OCI-M2 (cell line): ENCODE measurements around the gene BSG.
"Not testable (repeated sequence)": the region's sequence is repeated elsewhere in the genome, so short reads cannot be mapped to it uniquely, and the experiment has no call there.

Source experiments
- DNase-seq: peaks from one replicate; lab custom pipeline; 2025; ENCODE audit not compliant: unreplicated experiment; lab: John Stamatoyannopoulos, UW

Gene BSG

GRCh38 chr19:617551-618246, 45.3 kb downstream of the BSG start:
- no peak for DNase-seq

DNA sequence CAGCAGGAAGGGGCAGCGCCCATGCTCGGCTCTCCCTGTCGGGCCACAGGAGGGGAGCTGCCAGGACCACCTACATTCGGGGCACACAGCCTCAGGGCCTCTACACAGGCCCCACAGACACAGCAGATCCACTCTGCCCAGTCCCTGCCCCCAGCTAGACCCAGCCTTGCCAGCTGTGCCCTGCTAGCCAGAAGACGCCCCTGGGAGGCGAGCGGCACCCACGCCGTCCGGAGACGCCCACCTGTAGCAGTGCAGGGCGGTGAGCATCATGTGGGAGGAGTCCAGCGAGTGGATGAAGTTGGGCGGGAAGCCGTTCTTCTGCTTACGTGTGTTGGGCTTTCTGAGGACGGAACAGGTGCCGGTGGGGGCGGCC, 45.8 kb downstream of the BSG start:
- no peak for DNase-seq

GRCh38 chr19:618674-619285, 46.4 kb downstream of the BSG start:
- DNase-seq, result no peak

DNA sequence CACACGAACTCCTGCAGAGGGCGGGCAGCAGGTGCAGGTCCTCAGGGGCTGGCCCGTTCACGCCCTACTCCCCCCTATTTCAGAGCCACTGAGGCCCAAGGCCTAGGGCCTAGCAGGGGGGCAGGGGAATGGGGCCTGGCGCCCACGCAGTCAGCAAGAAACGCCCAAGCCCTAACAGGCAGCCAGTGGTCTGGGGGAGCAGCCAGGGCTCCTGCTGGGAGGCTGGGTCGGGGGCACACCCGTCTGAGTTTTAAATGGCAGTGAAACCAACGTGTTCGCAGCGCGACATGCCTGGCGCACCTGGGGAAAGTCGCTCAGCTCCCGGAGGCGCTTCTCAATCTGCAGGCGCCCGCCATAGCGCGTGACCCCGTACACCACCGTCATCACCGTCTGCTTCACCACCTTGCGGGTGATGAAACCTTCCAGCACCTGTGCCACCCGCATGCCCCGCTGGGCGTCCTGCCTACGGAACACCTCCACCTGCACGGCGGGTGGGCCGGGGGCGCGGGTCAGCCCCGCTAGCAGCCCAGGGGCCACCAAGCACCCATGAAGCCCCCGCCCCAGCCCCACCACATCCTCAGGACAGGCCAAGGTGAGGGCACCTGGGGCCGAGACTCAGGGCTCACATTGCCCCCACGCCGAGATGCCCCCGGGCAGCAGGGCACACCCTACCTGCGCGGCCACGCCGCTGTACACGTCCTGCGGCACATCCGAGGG, 47.0 kb downstream of the BSG start:
- no peak for DNase-seq

DNA sequence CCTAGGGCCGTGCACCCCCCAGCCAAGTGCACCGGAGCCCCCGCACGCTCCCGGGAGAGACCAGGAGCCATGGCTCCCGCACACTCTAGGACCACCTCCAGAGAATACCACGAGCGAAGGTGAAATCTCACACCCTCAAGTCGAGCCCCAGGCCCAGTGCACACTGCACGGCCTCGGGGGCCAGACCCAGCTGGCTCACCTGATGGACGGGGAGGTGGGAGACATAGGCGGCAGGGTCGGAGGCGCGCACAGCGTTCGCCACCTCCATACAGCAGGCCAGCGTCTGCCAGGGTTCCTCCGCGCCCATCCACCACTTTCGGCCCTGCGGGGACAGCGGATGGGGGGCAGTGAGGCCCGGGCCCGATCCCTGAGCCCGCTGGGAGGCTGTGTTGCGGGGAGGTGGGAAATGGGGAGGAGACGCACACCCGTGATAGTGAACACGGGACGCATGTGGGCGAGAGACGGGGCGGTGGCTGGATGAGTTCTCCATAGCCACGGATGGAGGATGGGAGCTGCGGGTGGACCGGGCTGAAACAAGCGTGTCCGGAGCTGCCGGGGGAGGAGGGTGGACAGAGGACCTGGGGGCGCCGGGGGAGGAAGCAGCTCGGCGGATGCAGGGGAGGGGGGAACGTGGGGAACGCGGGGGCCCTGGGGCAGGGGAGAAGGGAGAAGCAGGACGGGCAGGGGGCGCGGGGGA, 47.9 kb downstream of the BSG start:
- DNase-seq, result no peak

GRCh38 chr19:621191-621590, 48.8 kb downstream of the BSG start:
- not testable (repeated sequence) for DNase-seq

DNA sequence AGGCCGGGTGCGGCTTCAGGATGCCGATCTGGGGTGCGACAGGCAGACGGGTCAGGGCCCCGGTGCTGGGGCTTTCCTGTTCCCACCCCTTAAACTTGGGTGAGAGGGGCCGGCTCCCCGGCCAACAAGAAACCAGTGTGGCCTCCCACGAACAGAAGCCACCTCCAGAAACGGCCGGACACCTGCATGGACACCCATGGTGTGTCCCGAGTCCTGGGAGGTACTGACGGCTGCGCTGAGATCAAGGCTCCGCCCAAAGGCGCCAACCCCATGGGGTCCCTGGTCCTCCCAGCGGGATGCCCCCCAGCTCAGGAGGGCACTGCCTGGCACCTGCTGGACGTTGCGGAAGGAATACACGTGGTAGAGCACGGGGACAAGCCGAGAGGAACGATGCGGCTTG, 49.4 kb downstream of the BSG start:
- DNase-seq, result no peak

DNA sequence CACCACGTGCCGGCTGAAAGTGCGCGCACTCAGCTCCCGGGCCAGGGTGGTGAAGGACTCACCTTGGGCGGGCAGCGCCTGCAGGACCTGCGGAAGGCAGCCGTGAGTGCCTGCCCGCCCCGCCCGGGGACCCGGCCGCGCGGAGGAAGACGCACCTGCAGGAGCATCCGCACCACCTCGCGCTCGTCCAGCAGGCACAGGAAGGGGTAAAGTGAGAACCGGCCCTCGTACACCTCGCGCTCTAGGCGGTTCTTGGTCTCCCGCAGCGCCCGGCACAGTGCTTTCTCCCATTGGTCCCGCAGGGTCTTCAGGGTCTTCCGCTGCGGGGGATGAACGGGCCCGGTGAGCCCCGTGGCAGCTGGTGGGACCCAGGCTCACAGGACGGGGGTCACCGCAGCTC, 50.3 kb downstream of the BSG start:
- DNase-seq, result no peak

GRCh38 chr19:623175-623916, 51.0 kb downstream of the BSG start:
- no peak for DNase-seq

DNA sequence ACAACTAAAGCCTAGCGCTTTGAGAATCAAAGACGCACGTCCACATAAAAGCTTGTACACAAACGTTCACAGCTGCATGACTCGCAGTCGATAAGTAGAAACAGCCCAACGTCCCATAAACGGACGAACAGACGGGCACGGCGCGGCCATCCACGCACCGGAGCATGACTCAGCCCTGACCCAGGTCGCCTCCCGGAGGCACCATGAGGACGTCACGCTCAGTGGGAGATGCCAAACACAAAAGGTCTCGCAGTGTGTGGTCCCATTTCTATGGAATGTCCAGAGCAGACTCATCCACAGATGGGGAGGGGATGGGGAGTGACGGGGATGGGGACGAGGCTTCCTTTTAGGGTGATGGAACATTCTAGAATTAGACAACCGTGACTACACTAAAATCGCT, 51.6 kb downstream of the BSG start:
- no peak for DNase-seq

DNA sequence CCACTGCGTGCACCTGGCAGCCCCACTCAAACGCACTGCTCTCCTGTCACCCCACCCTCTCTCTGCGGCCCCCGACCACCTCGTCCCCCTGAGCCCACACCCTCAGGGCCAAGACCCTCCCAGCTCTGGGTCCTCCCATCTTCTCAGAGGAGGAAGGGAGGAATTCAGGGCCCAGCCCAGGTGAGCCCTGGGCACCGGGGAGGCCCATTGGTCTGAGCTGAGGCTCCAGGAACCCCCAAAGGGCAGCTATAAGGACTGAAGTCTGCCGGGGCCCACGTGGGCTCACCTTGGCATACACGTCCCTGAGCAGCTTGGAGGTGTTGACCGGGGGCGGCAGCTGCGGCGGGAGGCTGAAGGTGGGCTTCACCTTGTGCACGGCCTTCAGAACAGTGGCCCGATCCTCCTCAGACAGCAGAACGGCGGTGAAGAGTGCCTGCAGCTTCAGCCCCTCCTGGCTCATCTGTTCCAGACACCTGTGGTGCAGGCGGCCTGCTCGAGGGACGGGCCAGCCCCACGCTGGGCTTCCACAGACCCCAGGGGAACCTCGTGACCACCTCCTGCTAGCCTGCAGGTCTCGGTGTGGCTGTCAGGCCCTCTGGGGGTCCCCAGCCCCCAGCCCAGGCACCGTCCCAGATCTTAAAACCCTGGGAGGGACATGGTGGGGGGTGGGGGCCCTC, 52.2 kb downstream of the BSG start:
- DNase-seq, result no peak

- DNase-seq, result no peak
Measured at GRCh38 chr19:625257-625656, 52.9 kb downstream of the BSG start.

DNA sequence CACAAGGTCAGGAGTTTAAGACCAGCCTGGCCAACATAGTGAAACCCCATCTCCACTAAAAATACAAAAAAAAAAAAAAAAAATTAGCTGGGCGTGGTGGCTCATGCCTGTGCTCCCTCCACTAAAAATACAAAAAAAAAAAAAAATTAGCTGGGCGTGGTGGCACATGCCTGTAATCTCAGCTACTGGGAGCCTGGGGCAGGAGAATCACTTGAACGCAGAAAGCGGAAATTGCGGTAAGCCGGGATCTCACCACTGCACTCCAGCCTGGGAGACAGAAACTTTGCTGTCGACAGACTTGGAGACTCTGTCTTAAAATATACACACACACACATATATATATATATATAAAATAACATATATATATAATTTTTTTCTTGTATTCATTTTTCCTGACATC, 54.2 kb downstream of the BSG start:
- DNase-seq, result not testable (repeated sequence)

DNA sequence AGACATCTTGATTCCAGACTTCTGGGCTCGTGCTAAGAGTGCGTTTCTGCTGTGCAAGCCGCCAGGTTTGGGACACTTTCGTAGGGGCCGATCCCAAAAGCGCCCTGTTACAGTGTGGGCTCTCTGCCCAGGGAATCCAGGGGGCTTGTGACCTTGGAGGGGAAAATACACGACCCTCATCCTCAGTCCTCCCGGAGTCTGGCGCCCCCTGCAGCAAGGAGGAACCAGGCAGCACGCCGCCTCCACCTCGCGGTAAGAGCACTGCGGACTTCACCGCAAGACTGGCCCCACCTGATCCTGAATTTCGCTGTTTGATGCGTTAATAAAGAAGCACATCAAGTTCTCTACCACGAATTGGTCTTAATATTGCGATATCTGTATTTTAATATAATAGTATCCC, 55.8 kb downstream of the BSG start:
- no peak for DNase-seq

DNA sequence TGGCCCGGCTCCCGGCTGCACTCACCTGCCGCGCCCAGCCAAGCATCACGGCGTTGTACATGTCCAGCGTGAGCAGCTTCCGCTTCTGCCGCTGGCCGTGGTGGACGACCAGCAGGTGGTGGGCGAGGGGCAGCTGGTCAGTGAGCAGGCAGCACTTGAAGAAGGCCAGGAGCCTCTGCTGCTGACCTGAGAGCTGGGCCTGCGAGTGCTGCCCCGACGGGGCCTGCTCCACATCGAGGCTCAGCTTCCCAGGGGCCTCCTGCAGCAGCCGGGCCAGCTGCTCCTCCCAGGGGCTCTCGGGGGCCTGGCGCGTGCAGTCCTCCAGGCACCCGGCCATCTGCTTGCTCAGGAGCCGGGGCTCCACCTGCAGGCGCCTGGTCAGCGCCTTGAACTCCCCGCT, 57.1 kb downstream of the BSG start:
- not testable (repeated sequence) for DNase-seq

DNA sequence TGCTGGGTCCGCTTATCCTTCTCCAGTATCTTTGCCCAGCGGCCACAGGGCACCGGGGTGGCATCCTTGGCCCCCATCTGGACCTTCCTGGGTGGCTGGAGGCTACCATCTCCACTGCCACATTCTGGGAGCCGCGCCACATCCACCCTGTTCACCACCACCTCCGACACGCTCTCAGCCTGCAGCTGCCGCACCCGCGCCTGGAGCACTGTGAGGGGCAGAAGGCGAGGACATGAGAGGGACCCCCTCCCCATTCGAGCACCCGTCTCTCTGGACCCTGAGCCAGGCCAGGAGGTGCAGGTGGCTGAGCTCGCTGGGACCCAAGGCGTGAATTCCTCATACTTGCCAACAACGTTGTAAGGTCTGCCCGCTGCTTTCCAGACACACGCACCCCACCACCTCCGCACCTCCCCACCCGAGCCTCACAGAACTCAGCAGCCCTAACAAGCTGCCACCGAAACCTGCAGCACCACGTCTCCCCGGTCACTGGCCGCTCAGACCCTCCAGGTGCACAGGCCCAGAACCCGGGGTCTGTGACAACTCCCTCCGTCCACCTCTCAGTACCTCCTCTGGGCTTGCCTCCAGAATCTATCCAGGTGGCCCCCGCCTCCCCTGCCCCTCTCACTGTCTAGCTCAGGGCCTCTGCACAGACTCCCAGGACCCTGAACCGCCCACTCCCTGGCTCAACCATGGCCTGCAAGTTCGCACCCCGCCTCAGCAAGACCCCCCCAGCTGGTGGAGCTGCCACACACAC, 57.7 kb downstream of the BSG start:
- DNase-seq, result no peak

DNA sequence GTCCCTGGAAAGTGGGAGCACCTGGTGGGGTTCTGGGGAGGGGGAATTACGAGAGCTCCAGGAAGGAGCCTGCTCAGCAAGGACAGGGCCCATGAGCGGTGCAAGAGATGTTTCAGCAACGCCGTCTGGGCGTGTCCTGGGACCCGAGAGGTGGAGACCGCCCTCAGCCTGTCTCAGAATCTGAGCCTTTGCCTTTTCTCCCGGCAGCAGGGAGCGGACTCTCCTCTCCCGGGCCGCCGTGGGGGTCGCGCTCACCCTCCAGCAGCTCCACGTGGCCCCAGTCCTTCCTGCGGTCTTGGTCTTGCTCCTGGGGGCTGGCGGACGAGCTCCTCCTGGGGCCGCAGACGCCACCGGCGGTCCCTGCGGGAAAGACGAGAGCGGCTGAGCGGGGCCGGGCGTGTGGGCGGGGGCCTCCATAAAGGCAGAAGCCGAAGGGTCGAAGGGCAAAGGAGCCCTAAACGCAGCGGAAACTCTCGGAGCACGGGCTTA, 60.2 kb downstream of the BSG start:
- no peak for DNase-seq
